SK-N-SH (cell line): Measurements from ENCODE around the gene HNRNPL. TPM values are rescaled to one million over a fixed set of nuclear protein-coding genes. Genes with fewer than 3 reads are reported as not detected.

Source experiments
- CTCF ChIA-PET: fragments of 300-600, 350-600 bp; formaldehyde crosslinking; extraction: SDS; loops from one replicate; lab custom pipeline; 2021; lab: Yijun Ruan, JAX
- POLR2A ChIA-PET: fragments of 350-600 bp; sonication (Branson Sonifier 250); formaldehyde crosslinking; extraction: SDS; loops from one replicate; lab custom pipeline; 2020; ENCODE audit warnings: antibody characterized with exemption, inconsistent platforms; lab: Yijun Ruan, JAX
- DNase-seq: peaks from one replicate; pipeline ENCODE4 v3.0.0; 2012
- H2AFZ ChIP-seq: fragments of 200-600 bp; sonication (generic); 2 replicates; pipeline ENCODE4 v1.8.1; 2016; ENCODE audit warnings: antibody characterized with exemption, mild to moderate bottlenecking, low read depth
- H3F3A ChIP-seq: fragments of 200-600 bp; sonication (generic); replicated peaks from 2 replicates; pipeline ENCODE3; 2016; ENCODE audit warnings: antibody characterized with exemption, mild to moderate bottlenecking; ENCODE audit not compliant: insufficient read depth
- H3K27ac ChIP-seq, 2 experiments: fragments of 200-500 bp in 1 of 2; fragments of 200-600 bp in 1 of 2; sonication (Bioruptor generic) in 1 of 2; sonication (generic), shearing (Covaris generic) in 1 of 2; 2 replicates each; pipeline versions ENCODE4 v1.5.1 to v1.6.1; 2014 to 2016; ENCODE audit warnings: low read depth in 2 of 2, inconsistent platforms in 1 of 2, low read length in 1 of 2, mild to moderate bottlenecking in 1 of 2, mixed read lengths in 1 of 2
- H3K27me3 ChIP-seq: fragments of 200-600 bp; sonication (generic), shearing (Covaris generic); 2 replicates; pipeline ENCODE4 v1.6.1; 2016; ENCODE audit warnings: mixed run types; ENCODE audit not compliant: insufficient read depth
- H3K36me3 ChIP-seq, 2 experiments: fragments of 200-500 bp in 1 of 2; fragments of 200-600 bp in 1 of 2; sonication (Bioruptor generic) in 1 of 2; sonication (generic) in 1 of 2; replicated peaks in 1 of 2; 2 replicates each; pipeline versions ENCODE3 to v1.5.1; 2014 to 2016; ENCODE audit warnings: low read length in 1 of 2, mild to moderate bottlenecking in 1 of 2; ENCODE audit not compliant: insufficient read depth in 2 of 2, control insufficient read depth in 1 of 2
- H3K4me1 ChIP-seq, 2 experiments: fragments of 200-500 bp in 1 of 2; fragments of 200-600 bp in 1 of 2; sonication (Bioruptor generic) in 1 of 2; sonication (generic), shearing (Covaris generic) in 1 of 2; 2 replicates each; pipeline versions ENCODE4 v1.5.1 to v1.6.1; 2014 to 2016; ENCODE audit warnings: low read depth in 1 of 2, low read length in 1 of 2, mixed run types in 1 of 2; ENCODE audit not compliant: insufficient read depth in 2 of 2, control insufficient read depth in 1 of 2
- H3K4me2 ChIP-seq: fragments of 200-600 bp; sonication (generic), shearing (Covaris generic); 2 replicates; pipeline ENCODE4 v1.6.1; 2017; ENCODE audit warnings: mixed run types
- H3K4me3 ChIP-seq, 2 experiments: fragments of 200-500 bp in 1 of 2; fragments of 200-600 bp in 1 of 2; sonication (Bioruptor generic) in 1 of 2; sonication (generic), shearing (Covaris generic) in 1 of 2; 2 replicates each; pipeline versions ENCODE4 v1.5.1 to v1.8.1; 2014 to 2016; ENCODE audit warnings: low read depth in 2 of 2, inconsistent platforms in 1 of 2, low read length in 1 of 2, mild to moderate bottlenecking in 1 of 2, mixed read lengths in 1 of 2, moderate library complexity in 1 of 2
- H3K79me2 ChIP-seq: fragments of 200-600 bp; sonication (generic); 2 replicates; pipeline ENCODE4 v1.8.1; 2017; ENCODE audit warnings: mild to moderate bottlenecking; ENCODE audit not compliant: insufficient read depth
- H3K9ac ChIP-seq: fragments of 200-600 bp; sonication (generic); 2 replicates; pipeline ENCODE4 v1.6.1; 2017; ENCODE audit warnings: mixed run types
- H3K9me2 ChIP-seq: fragments of 200-600 bp; sonication (generic); 2 replicates; pipeline ENCODE4 v1.6.1; 2017; ENCODE audit warnings: mixed run types
- H3K9me3 ChIP-seq: fragments of 200-600 bp; sonication (generic); 2 replicates; pipeline ENCODE4 v1.6.1; 2017; ENCODE audit warnings: mixed run types, mild to moderate bottlenecking, moderate library complexity
- H4K20me1 ChIP-seq: fragments of 200-600 bp; sonication (generic); 2 replicates; pipeline ENCODE4 v1.6.1; 2017; ENCODE audit warnings: mild to moderate bottlenecking, mixed run types; ENCODE audit not compliant: insufficient read depth
- CHD2 ChIP-seq: fragments of 150-350 bp; IDR thresholded peaks from 2 replicates; pipeline ENCODE4 v1.6.1; 2018; ENCODE audit warnings: low read length; ENCODE audit not compliant: partially characterized antibody
- ELF1 ChIP-seq: IDR thresholded peaks from 2 replicates; pipeline ENCODE4 v1.4.0; 2012
- EP300 ChIP-seq, 2 experiments: IDR thresholded peaks; 2 replicates each; pipeline versions ENCODE4 v1.4.0 to v1.6.1; 2012; ENCODE audit warnings: borderline replicate concordance in 1 of 2, low read depth in 1 of 2, low read length in 1 of 2
- EZH2phosphoT487 ChIP-seq: fragments of 200-600 bp; sonication (generic); IDR thresholded peaks from 2 replicates; pipeline ENCODE4 v1.6.1; 2017; ENCODE audit warnings: low read depth, mixed run types, mild to moderate bottlenecking, antibody characterized with exemption, moderate library complexity, borderline replicate concordance
- FOSL2 ChIP-seq: IDR thresholded peaks from 2 replicates; pipeline ENCODE4 v1.4.0; 2012; ENCODE audit warnings: low read depth, mild to moderate bottlenecking, moderate library complexity, borderline replicate concordance
- MAX ChIP-seq: IDR thresholded peaks from 2 replicates; pipeline ENCODE4 v1.4.0; 2012; ENCODE audit warnings: low read depth
- MXI1 ChIP-seq: IDR thresholded peaks from 2 replicates; pipeline ENCODE4 v1.6.1; 2012; ENCODE audit warnings: mild to moderate bottlenecking, low read depth, low read length, improper control_type of control experiment
- NFIC ChIP-seq: IDR thresholded peaks from 2 replicates; pipeline ENCODE4 v1.4.0; 2012; ENCODE audit warnings: borderline replicate concordance
- PBX3 ChIP-seq: IDR thresholded peaks from 2 replicates; pipeline ENCODE4; 2012
- RFX5 ChIP-seq: IDR thresholded peaks from 2 replicates; pipeline ENCODE4 v1.6.1; 2012; ENCODE audit warnings: mild to moderate bottlenecking, improper control_type of control experiment, low read length
- RXRA ChIP-seq: IDR thresholded peaks from 2 replicates; pipeline ENCODE4 v1.4.0; 2012; ENCODE audit warnings: low read depth, mild to moderate bottlenecking, borderline replicate concordance
- SIN3A ChIP-seq: IDR thresholded peaks from 2 replicates; pipeline ENCODE4 v1.6.1; 2012; ENCODE audit warnings: low read depth, mild to moderate bottlenecking, low read length, moderate library complexity, borderline replicate concordance
- TAF1 ChIP-seq: IDR thresholded peaks from 2 replicates; pipeline ENCODE4 v1.6.1; 2012; ENCODE audit warnings: low read depth, mild to moderate bottlenecking, low read length, moderate library complexity, borderline replicate concordance
- USF2 ChIP-seq: fragments of 150-350 bp; IDR thresholded peaks from 2 replicates; pipeline ENCODE4 v1.6.1; 2017; ENCODE audit warnings: antibody characterized with exemption, low read length, low read depth, borderline replicate concordance
- WGBS: methylation state at CpG from one replicate; pipeline ENCODE4 v1.1.6; 2017; ENCODE audit warnings: low lambda C conversion rate; 5-methylcytosine and 5-hydroxymethylcytosine counted together
- polyA plus RNA-seq, 3 experiments: library from polyadenylated mRNA; depleted of rRNA; stranded (reverse); fragments of >200 nt; gene quantifications; 2 replicates each; pipeline ENCODE4 v1.2.3, GENCODE V29; 2012

The HNRNPL gene
- polyA plus RNA-seq, 1 of the 3 experiments (the other 2 are of a cell fraction), result 280 TPM

GRCh38 chr19:38852231-38853044 lies 2.7 kb upstream of the HNRNPL start:
- no peaks in the 10 kb centered on the region for H3K9me2 ChIP-seq
- peak; percentile 43 for DNase-seq
- H3K36me3 ChIP-seq, result peaks cover 4 to 10% of the 10 kb centered on the region in 2 experiments
- H3K79me2 ChIP-seq, result peaks cover 24% of the 10 kb centered on the region
- no peaks in the 10 kb centered on the region for H3K9me3 ChIP-seq
- peak overlapping the region; percentile 91 to 95 for H3K27ac ChIP-seq
- peak overlapping the region; percentile 98 for H3K4me2 ChIP-seq
- peaks cover 17% of the 10 kb centered on the region for H4K20me1 ChIP-seq
- WGBS, result 3% methylated on average over 27 of the region's 52 CpGs
- POLR2A ChIA-PET, result interaction anchor here (1.9 kb wide), 1 partner anchor 11 kb away, joined by 10 read pairs; no protein-coding TSS in a partner anchor
- TF ChIP-seq MAX (0 out of 2 replicates have a peak, but pooled peaks have one; percentile 8), ELF1 (no peak), EP300 (IDR thresholded peaks at IDR 0.05; ENCODE audit: borderline replicate concordance in 1 of 2, low read depth in 1 of 2, low read length in 1 of 2) (peak in 1 of 2 experiments; percentile 6; a peak in 1 of 4 replicates), SIN3A (no peak), NFIC (no peak), USF2 (no peak), EZH2phosphoT487 (no peak), TAF1 (peak; percentile 46), RFX5 (no peak), PBX3 (no peak), RXRA (no peak), CHD2 (no peak), MXI1 (peak; percentile 63; the same call in 1 of the 2 replicates), FOSL2 (no peak)
- TF ChIP-seq, all 33 proteins: peak for 4
- CTCF ChIA-PET, result interaction anchor here (1.3 to 3.3 kb wide), 3 partner anchors 17 to 77 kb away, joined by 7 to 15 read pairs (median 10); partner anchors contain the start of genes MRPS12 and SARS2
- Histone ChIP-seq H3K27me3 (no peaks in the 10 kb centered on the region), H3K9ac (peak overlapping the region; percentile 97), H3K4me1 (peaks cover 16 to 26% of the 10 kb centered on the region in 2 experiments; a peak in 1 of 4 replicates), H3K4me3 (peak overlapping the region; percentile 64 to 87), H3F3A (peaks cover 20% of the 10 kb centered on the region), H2AFZ (peak overlapping the region; percentile 97)
